Loucy (cell line): ENCODE results near the gene SLC25A41.

Experiments used
- EZH2phosphoT487 ChIP-seq: fragments of 200-600 bp; IDR thresholded peaks from 2 replicates; pipeline ENCODE4 v1.6.1; 2018; ENCODE audit warnings: antibody characterized with exemption, mild to moderate bottlenecking, moderate library complexity, borderline replicate concordance
- TF ChIP-seq, protein P1 (sequence below): fragments of 200-600 bp; sonication (generic); conservative IDR thresholded peaks from 2 replicates; pipeline ENCODE4 v1.5.1; 2014; ENCODE audit warnings: mild to moderate bottlenecking, antibody characterized with exemption, low read length

DNA sequence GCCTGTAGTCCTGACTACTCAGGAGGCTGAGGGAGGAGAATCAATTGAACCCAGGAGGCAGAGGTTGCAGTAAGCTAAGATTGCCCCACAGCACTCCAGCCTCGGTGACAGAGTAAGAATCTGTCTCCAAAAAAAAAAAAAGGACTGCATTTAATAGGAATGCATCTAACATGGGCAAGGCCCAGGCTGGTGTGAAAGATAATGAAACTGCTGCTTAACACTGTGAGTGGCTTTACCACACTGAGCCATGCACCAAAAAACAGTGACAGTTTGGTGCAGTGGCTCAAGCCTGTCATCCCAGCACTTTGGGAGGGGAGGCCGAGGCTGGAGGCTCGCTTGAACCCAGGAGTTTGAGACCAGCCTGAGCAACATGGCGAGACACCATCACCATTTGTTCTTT lies 49.2 kb downstream of the SLC25A41 start:
- TF ChIP-seq, protein P1, sequence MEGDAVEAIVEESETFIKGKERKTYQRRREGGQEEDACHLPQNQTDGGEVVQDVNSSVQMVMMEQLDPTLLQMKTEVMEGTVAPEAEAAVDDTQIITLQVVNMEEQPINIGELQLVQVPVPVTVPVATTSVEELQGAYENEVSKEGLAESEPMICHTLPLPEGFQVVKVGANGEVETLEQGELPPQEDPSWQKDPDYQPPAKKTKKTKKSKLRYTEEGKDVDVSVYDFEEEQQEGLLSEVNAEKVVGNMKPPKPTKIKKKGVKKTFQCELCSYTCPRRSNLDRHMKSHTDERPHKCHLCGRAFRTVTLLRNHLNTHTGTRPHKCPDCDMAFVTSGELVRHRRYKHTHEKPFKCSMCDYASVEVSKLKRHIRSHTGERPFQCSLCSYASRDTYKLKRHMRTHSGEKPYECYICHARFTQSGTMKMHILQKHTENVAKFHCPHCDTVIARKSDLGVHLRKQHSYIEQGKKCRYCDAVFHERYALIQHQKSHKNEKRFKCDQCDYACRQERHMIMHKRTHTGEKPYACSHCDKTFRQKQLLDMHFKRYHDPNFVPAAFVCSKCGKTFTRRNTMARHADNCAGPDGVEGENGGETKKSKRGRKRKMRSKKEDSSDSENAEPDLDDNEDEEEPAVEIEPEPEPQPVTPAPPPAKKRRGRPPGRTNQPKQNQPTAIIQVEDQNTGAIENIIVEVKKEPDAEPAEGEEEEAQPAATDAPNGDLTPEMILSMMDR: no peak
- no peak for TF ChIP-seq EZH2phosphoT487
